GM23338 (cell line): Measurements from ENCODE around the gene SLC26A6. TPM values are rescaled to one million over a fixed set of nuclear protein-coding genes. Genes with fewer than 3 reads are reported as not detected.

Source experiments
- ATAC-seq: fragments of 200-7000 bp; cut with Tn5 transposase; 3 replicates; pipeline ENCODE4 v1.9.1; 2020
- DNase-seq: peaks from one replicate; pipeline ENCODE4 v3.0.0-alpha.2; 2015; ENCODE audit warnings: low spot score
- H2AFZ ChIP-seq: fragments of 200-600 bp; sonication (generic); 2 replicates; pipeline ENCODE4 v1.8.0; 2016; ENCODE audit warnings: antibody characterized with exemption, mild to moderate bottlenecking, moderate library complexity
- H3F3A ChIP-seq: fragments of 200-600 bp; sonication (generic); replicated peaks from 2 replicates; pipeline ENCODE4 v1.8.0; 2017; ENCODE audit warnings: antibody characterized with exemption, mixed run types, low read depth
- H3K27ac ChIP-seq: fragments of 200-600 bp; sonication (generic); 2 replicates; pipeline ENCODE4 v1.6.1; 2016; ENCODE audit warnings: low read depth
- H3K27me3 ChIP-seq: fragments of 200-600 bp; sonication (generic); 2 replicates; pipeline ENCODE4 v1.8.0; 2016; ENCODE audit warnings: mild to moderate bottlenecking, mixed run types, moderate library complexity; ENCODE audit not compliant: insufficient read depth
- H3K36me3 ChIP-seq: fragments of 200-600 bp; sonication (generic); 2 replicates; pipeline ENCODE4 v1.8.0; 2016; ENCODE audit warnings: mild to moderate bottlenecking; ENCODE audit not compliant: insufficient read depth
- H3K4me1 ChIP-seq: fragments of 200-600 bp; sonication (generic); 2 replicates; pipeline ENCODE4 v1.8.0; 2016; ENCODE audit warnings: mild to moderate bottlenecking, moderate library complexity; ENCODE audit not compliant: insufficient read depth
- H3K4me2 ChIP-seq: fragments of 200-600 bp; sonication (generic); 2 replicates; pipeline ENCODE4 v1.7.1; 2017; ENCODE audit warnings: mixed run types
- H3K4me3 ChIP-seq: fragments of 200-600 bp; sonication (generic); 2 replicates; pipeline ENCODE4 v1.6.1; 2016; ENCODE audit warnings: mixed run types
- H3K79me2 ChIP-seq: fragments of 200-600 bp; sonication (generic); replicated peaks from 2 replicates; pipeline ENCODE4 v1.8.0; 2017; ENCODE audit warnings: mild to moderate bottlenecking; ENCODE audit not compliant: insufficient read depth
- H3K9me2 ChIP-seq: fragments of 200-600 bp; sonication (generic); 2 replicates; pipeline ENCODE4 v1.8.0; 2017; ENCODE audit not compliant: insufficient read depth
- H4K20me1 ChIP-seq: fragments of 200-600 bp; sonication (generic); replicated peaks from 2 replicates; pipeline ENCODE4 v1.8.0; 2017; ENCODE audit warnings: mild to moderate bottlenecking; ENCODE audit not compliant: insufficient read depth
- H3K27ac Mint-ChIP-seq: 2 replicates; pipeline ENCODE4 v1.8.0; 2020; ENCODE audit warnings: inconsistent platforms, mild to moderate bottlenecking, moderate library complexity, mixed read lengths
- H3K27me3 Mint-ChIP-seq: 3 replicates; pipeline ENCODE4 v1.8.0; 2022; ENCODE audit warnings: low read depth, mild to moderate bottlenecking, moderate library complexity, mixed read lengths, inconsistent platforms; ENCODE audit not compliant: insufficient read depth, poor library complexity
- H3K36me3 Mint-ChIP-seq: 3 replicates; pipeline ENCODE4 v1.8.0; 2021; ENCODE audit warnings: low read depth, mild to moderate bottlenecking, inconsistent platforms, moderate library complexity, mixed read lengths
- H3K4me1 Mint-ChIP-seq: 3 replicates; pipeline ENCODE4 v1.8.0; 2020; ENCODE audit warnings: mild to moderate bottlenecking, inconsistent platforms, mixed read lengths
- H3K4me3 Mint-ChIP-seq: 3 replicates; pipeline ENCODE4 v1.8.0; 2021; ENCODE audit warnings: moderate library complexity, mild to moderate bottlenecking, inconsistent platforms, mixed read lengths
- H3K9me3 Mint-ChIP-seq: 3 replicates; pipeline ENCODE4 v1.8.0; 2020; ENCODE audit warnings: moderate library complexity, mild to moderate bottlenecking, inconsistent platforms, mixed read lengths
- CTCF ChIP-seq, 2 experiments: fragments of 200-600 bp in 1 of 2; sonication (generic) in 1 of 2; conservative IDR thresholded peaks; 2 replicates each; pipeline versions ENCODE4 v1.5.1 to v1.6.1; 2016 to 2017; ENCODE audit warnings: antibody characterized with exemption in 2 of 2, low read depth in 2 of 2, mild to moderate bottlenecking in 2 of 2, moderate library complexity in 1 of 2
- EZH2 ChIP-seq: fragments of 200-600 bp; sonication (generic); IDR thresholded peaks from one replicate; pipeline ENCODE4 v1.8.0; 2017; ENCODE audit warnings: antibody characterized with exemption, mild to moderate bottlenecking, low read depth; ENCODE audit not compliant: unreplicated experiment
- EZH2phosphoT487 ChIP-seq: fragments of 200-600 bp; sonication (generic); IDR thresholded peaks from one replicate; pipeline ENCODE4 v1.8.1; 2018; ENCODE audit warnings: antibody characterized with exemption; ENCODE audit not compliant: unreplicated experiment
- JUNB ChIP-seq: IDR thresholded peaks from one replicate; pipeline ENCODE4 v1.6.1; 2016; ENCODE audit warnings: antibody characterized with exemption; ENCODE audit not compliant: unreplicated experiment
- POLR2AphosphoS5 ChIP-seq: IDR thresholded peaks from 2 replicates; pipeline ENCODE4 v1.6.1; 2016; ENCODE audit warnings: antibody characterized with exemption, low read depth
- ZNF331 ChIP-seq: fragments of 250-450 bp; sonication (Bioruptor Pico); IDR thresholded peaks from 2 replicates; pipeline ENCODE4 v1.5.0; 2020; ENCODE audit warnings: low read depth, mild to moderate bottlenecking, moderate library complexity
- ZNF462 ChIP-seq: fragments of 250-450 bp; sonication (Bioruptor Pico); IDR thresholded peaks from 2 replicates; pipeline ENCODE4 v1.5.0; 2020; ENCODE audit warnings: mild to moderate bottlenecking, moderate library complexity
- polyA plus RNA-seq: library from polyadenylated mRNA; unstranded; fragments of >200 nt; fragmentation: Nextera tagmentation; extraction: Ambion mirVana; gene quantifications from 2 replicates; pipeline ENCODE4 v1.2.1, GENCODE V29; 2016
- total RNA-seq: library from RNA; depleted of rRNA; stranded (reverse); fragments of >200 nt; shearing (Covaris generic); gene quantifications from 2 replicates; pipeline ENCODE4 v1.2.3, GENCODE V29; 2014

The SLC26A6 gene
- total and polyA plus RNA-seq, 2 experiments from 2014 or later: 34.3 to 96.4 TPM

GRCh38 chr3:48629894-48630293 is 5.4 kb downstream of the SLC26A6 start (continued):
- no peak for TF ChIP-seq CTCF (conservative IDR thresholded peaks at IDR 0.05; ENCODE audit: low read depth in 2 of 2)
- no peak for TF ChIP-seq EZH2phosphoT487
- no peak for TF ChIP-seq EZH2

- Mint-ChIP-seq H3K4me1 (peaks cover 15% of the 10 kb centered on the region; the same call in 2 of the 3 replicates), H3K27me3 (peaks cover 10% of the 10 kb centered on the region), H3K36me3 (peaks cover 69% of the 10 kb centered on the region), H3K27ac (no peak overlapping the region), H3K4me3 (no peak overlapping the region), H3K9me3 (no peaks in the 10 kb centered on the region)
- Histone ChIP-seq H3K4me1 (0 out of 2 replicates have a peak, but pooled peaks cover 3% of the 10 kb centered on the region), H4K20me1 (peaks cover 5% of the 10 kb centered on the region), H3K27ac (no peak overlapping the region), H3K27me3 (no peaks in the 10 kb centered on the region), H3K4me3 (no peak overlapping the region), H3F3A (peaks cover 5% of the 10 kb centered on the region; the same call in 1 of the 2 replicates), H3K9me2 (no peaks in the 10 kb centered on the region), H3K79me2 (no peaks in the 10 kb centered on the region), H3K36me3 (peaks cover 11% of the 10 kb centered on the region; the same call in 1 of the 2 replicates), H3K4me2 (no peak overlapping the region), H2AFZ (no peak overlapping the region)
- TF ChIP-seq POLR2AphosphoS5 (no peak), EZH2 (no peak), JUNB (no peak), CTCF (conservative IDR thresholded peaks at IDR 0.05; ENCODE audit: low read depth in 2 of 2) (no peak)
- DNase-seq (no peak), ATAC-seq (no peak)
These were observed 6.8 kb downstream of the SLC26A6 start for GRCh38 chr3:48628277-48629017.

- Mint-ChIP-seq H3K27me3 (peaks cover 7% of the 10 kb centered on the region), H3K9me3 (no peaks in the 10 kb centered on the region), H3K4me3 (no peak overlapping the region), H3K36me3 (peaks cover 51% of the 10 kb centered on the region), H3K27ac (no peak overlapping the region), H3K4me1 (peaks cover 15% of the 10 kb centered on the region; the same call in 2 of the 3 replicates)
- no peaks in the 10 kb centered on the region; the same call in 1 of the 2 replicates for H4K20me1 ChIP-seq
- no peaks in the 10 kb centered on the region for H3K79me2 ChIP-seq
- ATAC-seq (no peak), DNase-seq (no peak)
- no peak overlapping the region for H3K27ac ChIP-seq
- peaks cover 7% of the 10 kb centered on the region; the same call in 1 of the 2 replicates for H3K36me3 ChIP-seq
- no peak overlapping the region for H3K4me3 ChIP-seq
- H3K27me3 ChIP-seq: no peaks in the 10 kb centered on the region
- no peak overlapping the region for H2AFZ ChIP-seq
- H3K4me2 ChIP-seq: no peak overlapping the region
- peaks cover 5% of the 10 kb centered on the region; the same call in 1 of the 2 replicates for H3F3A ChIP-seq
- H3K9me2 ChIP-seq: no peaks in the 10 kb centered on the region
- H3K4me1 ChIP-seq: 0 out of 2 replicates have a peak, but pooled peaks cover 3% of the 10 kb centered on the region
- TF ChIP-seq ZNF331 (CRISPR knock-in tag): no peak
- TF ChIP-seq ZNF462 (CRISPR knock-in tag): no peak
These were observed 9.7 kb downstream of the SLC26A6 start for GRCh38 chr3:48625600-48625999.
